Measurements from ENCODE around the gene PRPF31. TPM values are rescaled to one million over a fixed set of nuclear protein-coding genes. Genes with fewer than 3 reads are reported as not detected.
A peak's percentile ranks its signal among the peaks of the same experiment; 100 is the strongest.
"Not testable (repeated sequence)": the region's sequence is repeated elsewhere in the genome, so short reads cannot be mapped to it uniquely, and the experiment has no call there.

The PRPF31 gene
- total and polyA plus RNA-seq, 4 donors, result 34.1 to 54.1 (median 51.7) TPM

DNA sequence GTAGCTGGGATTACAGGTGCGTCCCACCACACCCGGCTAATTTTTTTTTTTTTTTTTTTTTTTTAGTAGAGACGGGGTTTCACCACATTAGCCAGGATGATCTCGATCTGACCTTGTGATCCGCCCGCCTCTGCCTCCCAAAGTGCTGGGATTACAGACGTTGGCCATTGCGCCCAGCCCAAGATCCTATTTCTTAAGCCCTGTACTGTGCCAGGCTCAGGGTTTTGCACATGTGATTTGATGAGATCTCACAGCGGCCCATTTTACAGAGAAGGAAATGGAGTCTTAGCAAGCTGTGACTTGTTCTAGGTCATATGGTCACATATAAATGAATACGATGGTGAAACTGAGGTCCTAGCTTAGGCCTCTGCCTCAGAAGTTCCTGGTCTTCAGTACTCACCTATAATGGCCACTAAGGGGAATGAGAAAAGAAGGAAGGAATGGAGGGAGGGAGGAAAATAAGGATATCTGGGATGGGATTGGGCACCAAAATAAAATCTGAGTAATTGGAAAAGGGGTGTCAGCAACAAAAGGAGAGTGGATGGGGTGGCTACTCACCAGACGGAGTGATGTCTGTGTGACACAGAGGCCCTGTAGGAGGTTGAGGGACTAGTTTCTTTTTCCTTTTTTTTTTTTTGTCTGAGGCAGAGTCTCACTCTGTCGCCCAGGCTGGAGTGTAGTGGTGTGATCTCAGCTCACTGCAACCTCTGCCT, 16.2 kb upstream of the PRPF31 start:
- 79 to 85% methylated on average over 12 of the region's 12 CpGs for WGBS, 2 donors

DNA sequence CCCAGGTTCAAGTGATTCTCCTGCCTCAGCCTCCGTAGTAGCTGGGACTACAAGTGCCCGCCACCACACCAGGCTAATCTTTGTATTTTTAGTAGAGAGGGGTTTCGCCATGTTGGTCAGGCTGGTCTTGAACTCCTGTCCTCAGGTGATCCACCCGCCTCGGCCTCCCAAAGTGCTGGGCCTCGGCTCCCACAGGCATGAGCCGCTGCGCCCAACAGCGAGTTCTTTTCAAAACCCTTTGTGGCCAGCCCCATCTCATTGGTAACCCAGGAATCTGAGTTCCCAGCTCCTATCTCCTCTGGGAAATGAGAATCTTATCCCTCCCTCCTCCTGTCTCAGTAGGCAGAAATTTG, 15.7 kb upstream of the PRPF31 start:
- not testable (repeated sequence) for H3K36me3 ChIP-seq (ENCODE audit: control insufficient read depth in 4 of 4, insufficient read depth in 4 of 4, low read length in 4 of 4); H3K27ac ChIP-seq (ENCODE audit: low read depth in 1 of 2, low read length in 1 of 2); DNase-seq; H3K9ac ChIP-seq (ENCODE audit: insufficient read depth in 1 of 2, low read length in 2 of 2); H3K9me3 ChIP-seq (ENCODE audit: control insufficient read depth in 4 of 4, insufficient read depth in 3 of 4, low read length in 3 of 4); H3K4me3 ChIP-seq; ATAC-seq (ENCODE audit: insufficient read depth, low FRiP score)
- WGBS, 2 donors, result 68% methylated on average over 9 of the region's 9 CpGs
- H3K4me1 ChIP-seq (ENCODE audit: control insufficient read depth in 5 of 5, insufficient read depth in 5 of 5, low read length in 5 of 5), result peaks cover 0 to 12% (median 0%) of the 10 kb centered on the region in 5 donors
- H3K27me3 ChIP-seq (ENCODE audit: control insufficient read depth in 3 of 3, insufficient read depth in 3 of 3, low read length in 2 of 3), result peaks cover under 1 to 23% (median 3%) of the 10 kb centered on the region in 3 donors

More for the DNA sequence above, 16.2 kb upstream of the PRPF31 start:
- no peak overlapping the region for H3K9ac ChIP-seq (ENCODE audit: insufficient read depth in 1 of 2, low read length in 2 of 2)
- ATAC-seq (ENCODE audit: insufficient read depth, low FRiP score), result no peak
- TF ChIP-seq, protein P1, sequence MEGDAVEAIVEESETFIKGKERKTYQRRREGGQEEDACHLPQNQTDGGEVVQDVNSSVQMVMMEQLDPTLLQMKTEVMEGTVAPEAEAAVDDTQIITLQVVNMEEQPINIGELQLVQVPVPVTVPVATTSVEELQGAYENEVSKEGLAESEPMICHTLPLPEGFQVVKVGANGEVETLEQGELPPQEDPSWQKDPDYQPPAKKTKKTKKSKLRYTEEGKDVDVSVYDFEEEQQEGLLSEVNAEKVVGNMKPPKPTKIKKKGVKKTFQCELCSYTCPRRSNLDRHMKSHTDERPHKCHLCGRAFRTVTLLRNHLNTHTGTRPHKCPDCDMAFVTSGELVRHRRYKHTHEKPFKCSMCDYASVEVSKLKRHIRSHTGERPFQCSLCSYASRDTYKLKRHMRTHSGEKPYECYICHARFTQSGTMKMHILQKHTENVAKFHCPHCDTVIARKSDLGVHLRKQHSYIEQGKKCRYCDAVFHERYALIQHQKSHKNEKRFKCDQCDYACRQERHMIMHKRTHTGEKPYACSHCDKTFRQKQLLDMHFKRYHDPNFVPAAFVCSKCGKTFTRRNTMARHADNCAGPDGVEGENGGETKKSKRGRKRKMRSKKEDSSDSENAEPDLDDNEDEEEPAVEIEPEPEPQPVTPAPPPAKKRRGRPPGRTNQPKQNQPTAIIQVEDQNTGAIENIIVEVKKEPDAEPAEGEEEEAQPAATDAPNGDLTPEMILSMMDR (IDR thresholded peaks at IDR 0.05; ENCODE audit: control extremely low read depth, extremely low read depth), result no peak
- peaks cover 0 to 12% (median 0%) of the 10 kb centered on the region in 5 donors for H3K4me1 ChIP-seq (ENCODE audit: control insufficient read depth in 5 of 5, insufficient read depth in 5 of 5, low read length in 5 of 5)
- no peaks in the 10 kb centered on the region for H3K36me3 ChIP-seq (ENCODE audit: control insufficient read depth in 4 of 4, insufficient read depth in 4 of 4, low read length in 4 of 4)
- H3K27me3 ChIP-seq (ENCODE audit: control insufficient read depth in 3 of 3, insufficient read depth in 3 of 3, low read length in 2 of 3), result peaks cover 3 to 28% (median 5%) of the 10 kb centered on the region in 3 donors
- no peak overlapping the region for H3K4me3 ChIP-seq
- no peak overlapping the region for H3K27ac ChIP-seq (ENCODE audit: low read depth in 1 of 2, low read length in 1 of 2)
- DNase-seq, result no peak
- no peaks in the 10 kb centered on the region for H3K9me3 ChIP-seq (ENCODE audit: control insufficient read depth in 4 of 4, insufficient read depth in 3 of 4, low read length in 3 of 4)

DNA sequence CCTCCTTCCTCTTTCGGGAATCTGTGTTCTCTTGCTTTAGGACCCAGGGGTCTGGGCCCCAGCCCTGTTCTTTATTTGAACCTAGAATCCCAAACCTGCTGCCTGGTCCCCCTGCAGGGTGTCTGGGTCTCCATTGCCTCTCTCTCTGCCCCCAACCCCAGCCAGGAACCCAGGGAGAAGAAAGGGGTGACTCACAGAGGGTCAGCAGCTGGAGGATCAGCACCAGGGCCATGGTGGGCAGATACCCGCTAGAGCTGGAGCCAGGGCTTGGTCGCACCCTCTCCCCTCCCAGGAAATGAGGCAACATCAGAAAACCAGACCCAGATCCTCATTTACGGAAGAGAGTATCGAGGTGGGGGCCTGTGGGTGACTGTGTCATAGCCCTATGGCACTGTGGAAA, 15.0 kb upstream of the PRPF31 start, which contains the start of gene OSCAR:
TSS of gene OSCAR (minus strand) at position 243 of the 400 bp plus-strand sequence. CDS start at position 232, 11 bp downstream.
- Histone ChIP-seq H3K9me3 (ENCODE audit: control insufficient read depth in 4 of 4, insufficient read depth in 3 of 4, low read length in 3 of 4) (no peaks in the 10 kb centered on the region), H3K27me3 (ENCODE audit: control insufficient read depth in 3 of 3, insufficient read depth in 3 of 3, low read length in 2 of 3) (peaks cover 0 to 21% (median 3%) of the 10 kb centered on the region in 3 donors), H3K4me3 (no peak within 1 kb of the TSS), H3K36me3 (ENCODE audit: control insufficient read depth in 4 of 4, insufficient read depth in 4 of 4, low read length in 4 of 4) (no peaks in the 10 kb centered on the region), H3K27ac (ENCODE audit: low read depth in 1 of 2, low read length in 1 of 2) (peak within 1 kb of the TSS in 1 of 2 donors; percentile 26), H3K9ac (ENCODE audit: insufficient read depth in 1 of 2, low read length in 2 of 2) (no peak within 1 kb of the TSS), H3K4me1 (ENCODE audit: control insufficient read depth in 5 of 5, insufficient read depth in 5 of 5, low read length in 5 of 5) (peaks cover 0 to 12% (median 0%) of the 10 kb centered on the region in 5 donors)
- no peak for ATAC-seq (ENCODE audit: insufficient read depth, low FRiP score)
- peak in 1 of 3 donors; percentile 20 for DNase-seq
- WGBS, 2 donors, result 12 to 42% methylated on average over 5 of the region's 5 CpGs
- TF ChIP-seq, protein P1 (IDR thresholded peaks at IDR 0.05; ENCODE audit: control extremely low read depth, extremely low read depth), result no peak

DNA sequence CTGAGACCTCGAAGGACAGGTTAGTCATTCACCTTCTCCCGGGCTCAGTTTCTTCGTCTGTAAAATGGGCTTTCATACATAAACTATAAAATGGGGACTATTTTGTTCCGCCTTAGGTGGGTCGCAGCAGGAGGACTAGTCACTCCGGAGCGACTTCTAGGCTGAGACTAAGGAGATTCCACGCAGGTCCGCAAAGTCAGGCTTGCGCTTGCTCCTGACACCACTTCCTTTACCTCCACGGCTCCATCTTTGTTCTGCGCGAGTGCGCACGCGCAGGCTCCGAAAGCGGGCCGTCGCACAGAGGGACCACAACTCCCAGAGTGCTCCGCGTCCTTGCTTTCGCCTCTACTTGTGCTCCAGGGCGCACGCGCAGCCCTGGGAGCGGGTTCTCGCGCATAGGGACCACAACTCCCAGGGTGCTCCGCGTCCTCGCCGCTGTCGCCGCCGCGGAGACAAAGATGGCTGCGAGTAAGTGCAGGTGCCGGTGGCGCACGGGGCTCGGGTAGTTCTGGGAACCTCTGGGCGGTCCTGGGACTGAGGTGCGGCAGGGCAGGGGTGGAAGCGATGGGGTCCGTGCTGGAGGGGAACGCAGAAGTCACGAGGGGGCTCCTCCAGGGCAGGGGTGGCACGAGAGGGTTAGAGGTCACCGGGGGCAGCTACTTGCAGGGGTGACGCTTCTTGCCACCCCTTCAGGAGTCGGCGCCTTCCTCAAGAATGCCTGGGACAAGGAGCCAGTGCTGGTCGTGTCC, 13.0 kb upstream of the PRPF31 start, which contains the start of gene NDUFA3:
TSS of gene NDUFA3 (plus strand) at position 435 of the 749 bp plus-strand sequence. CDS start at position 459, 24 bp downstream.
- H3K4me1 ChIP-seq (ENCODE audit: control insufficient read depth in 5 of 5, insufficient read depth in 5 of 5, low read length in 5 of 5), result peaks cover 0 to 6% (median 0%) of the 10 kb centered on the region in 5 donors
- peak within 1 kb of the TSS; percentile 75 to 80 for H3K27ac ChIP-seq (ENCODE audit: low read depth in 1 of 2, low read length in 1 of 2)
- H3K36me3 ChIP-seq (ENCODE audit: control insufficient read depth in 4 of 4, insufficient read depth in 4 of 4, low read length in 4 of 4), result peaks cover 0 to 13% (median 3%) of the 10 kb centered on the region in 4 donors
- peaks cover 0 to 7% (median 0%) of the 10 kb centered on the region in 3 donors for H3K27me3 ChIP-seq (ENCODE audit: control insufficient read depth in 3 of 3, insufficient read depth in 3 of 3, low read length in 2 of 3)
- peak within 1 kb of the TSS; percentile 99 for H3K4me3 ChIP-seq
- H3K9me3 ChIP-seq (ENCODE audit: control insufficient read depth in 4 of 4, insufficient read depth in 3 of 4, low read length in 3 of 4), result no peaks in the 10 kb centered on the region
- TF ChIP-seq, protein P1 (IDR thresholded peaks at IDR 0.05; ENCODE audit: control extremely low read depth, extremely low read depth), result no peak
- peak within 1 kb of the TSS in 1 of 2 donors; percentile 82 for H3K9ac ChIP-seq (ENCODE audit: insufficient read depth in 1 of 2, low read length in 2 of 2)
- WGBS, 2 donors, result 2 to 3% methylated on average over 54 of the region's 54 CpGs
- peak; percentile 99 for DNase-seq
- ATAC-seq (ENCODE audit: insufficient read depth, low FRiP score), result peak; percentile 99
